Neural crest cell (in vitro differentiated cells): ENCODE data around the gene SPCS3. TPM values are rescaled to one million over a fixed set of nuclear protein-coding genes. Genes with fewer than 3 reads are reported as not detected.

ENCODE experiments used
- DNase-seq: peaks from one replicate; pipeline ENCODE4 v3.0.0; 2021; ENCODE audit warnings: low read depth, mixed read lengths, low spot score
- H3K27ac Mint-ChIP-seq: one replicate; pipeline ENCODE4 v1.8.0; 2021; ENCODE audit warnings: mild to moderate bottlenecking, mixed read lengths; ENCODE audit not compliant: unreplicated experiment
- H3K27me3 Mint-ChIP-seq: 2 replicates; pipeline ENCODE4 v1.8.0; 2021; ENCODE audit warnings: low read depth, mild to moderate bottlenecking, mixed read lengths
- H3K36me3 Mint-ChIP-seq: 2 replicates; pipeline ENCODE4 v1.8.0; 2021; ENCODE audit warnings: low read depth, mild to moderate bottlenecking, mixed read lengths
- H3K4me1 Mint-ChIP-seq: 2 replicates; pipeline ENCODE4 v1.8.0; 2021; ENCODE audit warnings: mixed read lengths
- H3K4me3 Mint-ChIP-seq: one replicate; pipeline ENCODE4 v1.8.0; 2021; ENCODE audit warnings: mild to moderate bottlenecking, mixed read lengths
- H3K9me3 Mint-ChIP-seq: 2 replicates; pipeline ENCODE4 v1.8.0; 2021; ENCODE audit warnings: mixed read lengths
- total RNA-seq: library from RNA; stranded (reverse); gene quantifications from 2 replicates; pipeline ENCODE4 v1.2.1, GENCODE V29; 2021
- TF ChIP-seq, protein P1 (sequence below): fragments of 200-600 bp; sonication (generic); conservative IDR thresholded peaks from 2 replicates; pipeline ENCODE4 v1.5.0; 2021; ENCODE audit warnings: antibody characterized with exemption, mild to moderate bottlenecking

Gene SPCS3
- total RNA-seq, 1 donor from 2014 or later = 108 TPM

DNA sequence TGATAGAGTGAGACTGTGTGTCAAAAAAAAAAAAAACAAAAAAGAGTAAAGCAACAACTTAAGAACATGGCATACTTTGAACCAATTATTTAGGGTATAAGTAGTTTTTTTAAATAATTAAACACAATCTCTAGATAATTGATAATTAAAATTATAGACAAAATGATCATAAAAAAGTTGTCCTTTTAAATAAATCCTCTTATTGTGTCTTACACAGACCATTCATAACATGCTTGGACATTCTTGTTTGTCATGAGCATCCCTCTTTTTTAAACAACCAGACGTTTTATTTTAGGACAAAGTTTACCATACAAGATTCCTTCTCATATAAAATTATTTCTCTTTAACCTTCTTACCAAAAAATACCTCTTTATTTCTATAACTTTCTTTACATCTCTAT is 35.1 kb downstream of the SPCS3 start:
- Mint-ChIP-seq H3K36me3 (peaks cover 36% of the 10 kb centered on the region), H3K4me3 (no peak overlapping the region), H3K4me1 (no peaks in the 10 kb centered on the region), H3K27ac (no peak overlapping the region), H3K9me3 (peaks cover 15% of the 10 kb centered on the region), H3K27me3 (no peaks in the 10 kb centered on the region)
- DNase-seq = no peak
- TF ChIP-seq, protein P1, sequence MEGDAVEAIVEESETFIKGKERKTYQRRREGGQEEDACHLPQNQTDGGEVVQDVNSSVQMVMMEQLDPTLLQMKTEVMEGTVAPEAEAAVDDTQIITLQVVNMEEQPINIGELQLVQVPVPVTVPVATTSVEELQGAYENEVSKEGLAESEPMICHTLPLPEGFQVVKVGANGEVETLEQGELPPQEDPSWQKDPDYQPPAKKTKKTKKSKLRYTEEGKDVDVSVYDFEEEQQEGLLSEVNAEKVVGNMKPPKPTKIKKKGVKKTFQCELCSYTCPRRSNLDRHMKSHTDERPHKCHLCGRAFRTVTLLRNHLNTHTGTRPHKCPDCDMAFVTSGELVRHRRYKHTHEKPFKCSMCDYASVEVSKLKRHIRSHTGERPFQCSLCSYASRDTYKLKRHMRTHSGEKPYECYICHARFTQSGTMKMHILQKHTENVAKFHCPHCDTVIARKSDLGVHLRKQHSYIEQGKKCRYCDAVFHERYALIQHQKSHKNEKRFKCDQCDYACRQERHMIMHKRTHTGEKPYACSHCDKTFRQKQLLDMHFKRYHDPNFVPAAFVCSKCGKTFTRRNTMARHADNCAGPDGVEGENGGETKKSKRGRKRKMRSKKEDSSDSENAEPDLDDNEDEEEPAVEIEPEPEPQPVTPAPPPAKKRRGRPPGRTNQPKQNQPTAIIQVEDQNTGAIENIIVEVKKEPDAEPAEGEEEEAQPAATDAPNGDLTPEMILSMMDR = no peak

GRCh38 chr4:176357359-176358082 is 37.8 kb downstream of the SPCS3 start:
- H3K4me1 Mint-ChIP-seq = no peaks in the 10 kb centered on the region
- H3K9me3 Mint-ChIP-seq = peaks cover 14% of the 10 kb centered on the region
- peaks cover 19% of the 10 kb centered on the region for H3K36me3 Mint-ChIP-seq
- H3K4me3 Mint-ChIP-seq = no peak overlapping the region
- H3K27ac Mint-ChIP-seq = no peak overlapping the region
- H3K27me3 Mint-ChIP-seq = no peaks in the 10 kb centered on the region
- no peak for DNase-seq
- TF ChIP-seq, protein P1 = no peak

DNA sequence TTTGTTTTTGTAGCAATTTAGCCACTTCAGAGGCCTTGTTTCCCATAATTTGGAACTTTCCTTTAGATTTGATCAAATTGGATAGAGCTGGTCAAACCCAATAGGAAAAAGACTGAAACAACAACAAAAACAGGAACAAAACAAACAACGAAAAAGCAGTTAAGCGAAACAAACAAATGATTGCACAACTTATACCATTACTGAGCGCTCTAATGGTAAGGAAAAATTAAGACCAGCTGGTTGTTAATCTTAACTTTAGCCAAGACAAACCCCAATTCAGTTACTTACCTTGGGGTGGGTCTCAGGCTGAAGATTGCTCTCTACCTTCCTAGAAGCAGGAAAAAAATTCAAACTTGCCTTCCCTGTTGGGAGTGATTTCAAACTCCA is 38.3 kb downstream of the SPCS3 start:
- Mint-ChIP-seq H3K36me3 (peaks cover 16% of the 10 kb centered on the region), H3K27me3 (no peaks in the 10 kb centered on the region), H3K4me1 (no peaks in the 10 kb centered on the region), H3K9me3 (peaks cover 14% of the 10 kb centered on the region), H3K4me3 (no peak overlapping the region), H3K27ac (no peak overlapping the region)
- DNase-seq = no peak
- TF ChIP-seq, protein P1 = no peak

DNA sequence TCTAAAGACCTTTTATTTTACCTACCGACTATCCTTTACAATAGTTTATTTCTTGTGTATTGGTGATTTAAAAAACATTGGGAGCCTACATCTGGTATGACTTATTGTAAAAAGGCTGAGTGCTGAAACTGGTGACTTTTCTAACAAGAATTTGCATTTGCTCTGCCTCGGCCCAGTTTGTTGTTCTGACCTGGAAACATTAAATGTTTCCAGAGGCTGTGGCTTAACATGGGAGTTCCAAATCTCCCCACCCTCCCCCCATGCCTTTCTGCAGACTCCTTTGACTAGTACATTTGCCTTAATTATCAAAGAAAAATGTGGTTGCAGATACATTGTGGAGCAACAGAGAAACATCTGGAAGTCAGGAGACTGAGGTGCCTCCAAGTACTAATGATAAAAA is 39.8 kb downstream of the SPCS3 start:
- Mint-ChIP-seq H3K27ac (no peak overlapping the region), H3K36me3 (peaks cover 6% of the 10 kb centered on the region), H3K9me3 (peaks cover 9% of the 10 kb centered on the region), H3K4me1 (no peaks in the 10 kb centered on the region), H3K4me3 (no peak overlapping the region), H3K27me3 (no peaks in the 10 kb centered on the region)
- no peak for DNase-seq
- TF ChIP-seq, protein P1 = no peak

GRCh38 chr4:176360446-176360845 is 40.7 kb downstream of the SPCS3 start:
- H3K27me3 Mint-ChIP-seq = no peaks in the 10 kb centered on the region
- peaks cover 9% of the 10 kb centered on the region for H3K9me3 Mint-ChIP-seq
- TF ChIP-seq, protein P1 = no peak
- no peak overlapping the region for H3K27ac Mint-ChIP-seq
- H3K36me3 Mint-ChIP-seq = peaks cover 9% of the 10 kb centered on the region
- H3K4me1 Mint-ChIP-seq = no peaks in the 10 kb centered on the region
- no peak overlapping the region for H3K4me3 Mint-ChIP-seq
- DNase-seq = no peak
